ENCODE measurements around the gene COL10A1. TPM values are rescaled to one million over a fixed set of nuclear protein-coding genes. Genes with fewer than 3 reads are reported as not detected.
"Not testable (repeated sequence)": the region's sequence is repeated elsewhere in the genome, so short reads cannot be mapped to it uniquely, and the experiment has no call there.

The COL10A1 gene
- total RNA-seq, 4 donors from 2014 or later = not detected

DNA sequence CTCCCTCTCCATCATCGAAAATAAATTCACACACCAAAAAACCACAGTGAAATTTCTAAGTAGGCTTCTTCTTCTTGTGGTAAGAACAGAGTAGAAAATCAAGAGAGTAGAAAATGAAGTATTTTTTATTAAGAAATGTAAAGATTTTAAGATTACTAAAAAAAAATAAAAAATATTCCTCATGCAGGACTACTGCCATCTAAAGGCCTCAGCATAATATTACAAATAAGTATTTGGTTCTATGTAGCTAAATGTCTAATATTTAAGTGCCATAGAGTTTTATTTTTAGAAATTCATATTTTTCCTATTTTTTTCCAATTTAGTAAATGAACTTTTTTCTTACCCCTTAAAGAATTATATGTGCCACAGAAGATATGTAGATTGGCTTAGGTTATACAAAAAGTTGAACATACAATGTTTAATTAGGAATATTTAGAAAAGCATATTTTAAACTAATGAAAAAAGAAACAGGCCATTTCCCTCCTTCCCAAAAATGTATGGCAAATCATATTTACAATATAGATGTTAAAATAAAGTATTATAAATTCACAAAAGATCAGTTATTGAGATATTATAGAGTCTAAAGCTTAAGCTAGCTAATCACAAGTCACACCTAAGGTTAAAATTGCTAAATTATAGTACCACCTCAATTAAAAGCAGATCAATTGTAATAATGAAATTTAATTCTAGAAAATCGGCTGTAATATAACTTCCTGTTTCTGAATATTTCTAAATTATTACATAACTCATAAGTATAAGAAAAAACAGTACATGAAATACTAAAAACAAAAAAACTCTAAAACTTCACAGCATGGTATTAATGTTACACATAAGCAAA is 28.7 kb downstream of the COL10A1 start:
- TF ChIP-seq, protein P1, sequence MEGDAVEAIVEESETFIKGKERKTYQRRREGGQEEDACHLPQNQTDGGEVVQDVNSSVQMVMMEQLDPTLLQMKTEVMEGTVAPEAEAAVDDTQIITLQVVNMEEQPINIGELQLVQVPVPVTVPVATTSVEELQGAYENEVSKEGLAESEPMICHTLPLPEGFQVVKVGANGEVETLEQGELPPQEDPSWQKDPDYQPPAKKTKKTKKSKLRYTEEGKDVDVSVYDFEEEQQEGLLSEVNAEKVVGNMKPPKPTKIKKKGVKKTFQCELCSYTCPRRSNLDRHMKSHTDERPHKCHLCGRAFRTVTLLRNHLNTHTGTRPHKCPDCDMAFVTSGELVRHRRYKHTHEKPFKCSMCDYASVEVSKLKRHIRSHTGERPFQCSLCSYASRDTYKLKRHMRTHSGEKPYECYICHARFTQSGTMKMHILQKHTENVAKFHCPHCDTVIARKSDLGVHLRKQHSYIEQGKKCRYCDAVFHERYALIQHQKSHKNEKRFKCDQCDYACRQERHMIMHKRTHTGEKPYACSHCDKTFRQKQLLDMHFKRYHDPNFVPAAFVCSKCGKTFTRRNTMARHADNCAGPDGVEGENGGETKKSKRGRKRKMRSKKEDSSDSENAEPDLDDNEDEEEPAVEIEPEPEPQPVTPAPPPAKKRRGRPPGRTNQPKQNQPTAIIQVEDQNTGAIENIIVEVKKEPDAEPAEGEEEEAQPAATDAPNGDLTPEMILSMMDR (IDR thresholded peaks at IDR 0.05) = peak in 4 of 6 experiments; percentile 20 to 58 (median 52)
- TF ChIP-seq POLR2A (IDR thresholded peaks at IDR 0.05) = no peak
- Histone ChIP-seq H3K27ac (no peak overlapping the region), H3K4me1 (peaks cover 0 to 14% (median 4%) of the 10 kb centered on the region in 4 donors), H3K9me3 (peaks cover 0 to 12% (median 3%) of the 10 kb centered on the region in 4 donors), H3K36me3 (no peaks in the 10 kb centered on the region), H3K27me3 (no peaks in the 10 kb centered on the region), H3K4me3 (no peak overlapping the region)
- no peak for DNase-seq

- not testable (repeated sequence) for H3K27ac ChIP-seq, H3K27me3 ChIP-seq, H3K4me1 ChIP-seq, H3K4me3 ChIP-seq, DNase-seq, H3K36me3 ChIP-seq
- peaks cover 0 to 12% (median 3%) of the 10 kb centered on the region in 4 donors for H3K9me3 ChIP-seq
Observed at GRCh38 chr6:116096048-116096759, 29.7 kb downstream of the COL10A1 start.

- no peak overlapping the region for H3K4me3 ChIP-seq
- peaks cover 0 to 1% (median 0%) of the 10 kb centered on the region in 4 donors for H3K4me1 ChIP-seq
- H3K27ac ChIP-seq = no peak overlapping the region
- no peak for DNase-seq
- H3K36me3 ChIP-seq = no peaks in the 10 kb centered on the region
- H3K27me3 ChIP-seq = no peaks in the 10 kb centered on the region
- no peak for TF ChIP-seq POLR2A (IDR thresholded peaks at IDR 0.05)
- H3K9me3 ChIP-seq = peaks cover 0 to 12% (median 3%) of the 10 kb centered on the region in 4 donors
Observed at GRCh38 chr6:116094041-116094440, 31.9 kb downstream of the COL10A1 start.

GRCh38 chr6:116090251-116090650 is 35.7 kb downstream of the COL10A1 start:
- Histone ChIP-seq H3K4me1 (no peaks in the 10 kb centered on the region), H3K36me3 (no peaks in the 10 kb centered on the region), H3K9me3 (no peaks in the 10 kb centered on the region), H3K27ac (no peak overlapping the region), H3K4me3 (no peak overlapping the region), H3K27me3 (no peaks in the 10 kb centered on the region)
- TF ChIP-seq POLR2A (IDR thresholded peaks at IDR 0.05) = no peak
- TF ChIP-seq, protein P1 (IDR thresholded peaks at IDR 0.05) = no peak
- DNase-seq = no peak

- Histone ChIP-seq H3K27me3 (no peaks in the 10 kb centered on the region), H3K4me3 (no peak overlapping the region), H3K4me1 (no peaks in the 10 kb centered on the region), H3K36me3 (no peaks in the 10 kb centered on the region), H3K9me3 (no peaks in the 10 kb centered on the region), H3K27ac (no peak overlapping the region)
- TF ChIP-seq, protein P1 (IDR thresholded peaks at IDR 0.05) = no peak
- DNase-seq = no peak
Observed at GRCh38 chr6:116088946-116089345, 37.0 kb downstream of the COL10A1 start.

GRCh38 chr6:116087437-116088027 is 38.4 kb downstream of the COL10A1 start:
- H3K4me1 ChIP-seq = no peaks in the 10 kb centered on the region
- TF ChIP-seq POLR2A (IDR thresholded peaks at IDR 0.05) = no peak
- TF ChIP-seq, protein P1 (IDR thresholded peaks at IDR 0.05) = no peak
- H3K27ac ChIP-seq = no peak overlapping the region
- no peak for DNase-seq
- no peaks in the 10 kb centered on the region for H3K27me3 ChIP-seq
- H3K36me3 ChIP-seq = no peaks in the 10 kb centered on the region
- H3K9me3 ChIP-seq = no peaks in the 10 kb centered on the region
- no peak overlapping the region for H3K4me3 ChIP-seq

Measured in Peyer's patch (tissue), 4 donors.